H9 (cell line): ENCODE results near the gene DYNC1H1. TPM values are rescaled to one million over a fixed set of nuclear protein-coding genes. Genes with fewer than 3 reads are reported as not detected.
"Not testable (repeated sequence)": the region's sequence is repeated elsewhere in the genome, so short reads cannot be mapped to it uniquely, and the experiment has no call there.

Experiments used
- DNase-seq: peaks from one replicate; pipeline ENCODE4 v3.0.0-alpha.2; 2017
- H2AFZ ChIP-seq: one replicate; pipeline ENCODE4 v1.6.1; 2013; ENCODE audit warnings: mild to moderate bottlenecking, low read length, control low read depth, moderate library complexity
- H2AK5ac ChIP-seq: 2 replicates; pipeline ENCODE4 v1.6.1; 2013; ENCODE audit warnings: low read length, control low read depth, mixed read lengths; ENCODE audit not compliant: insufficient read length
- H2BK120ac ChIP-seq: one replicate; pipeline ENCODE4 v1.6.1; 2013; ENCODE audit warnings: low read depth, mild to moderate bottlenecking, low read length, control low read depth, inconsistent platforms; ENCODE audit not compliant: poor library complexity, severe bottlenecking
- H2BK12ac ChIP-seq: 2 replicates; pipeline ENCODE4 v1.6.1; 2013; ENCODE audit warnings: low read length, control low read depth, mixed read lengths, low read depth; ENCODE audit not compliant: insufficient read length
- H2BK15ac ChIP-seq: 2 replicates; pipeline ENCODE4 v1.6.1; 2013; ENCODE audit warnings: low read depth, low read length, control low read depth
- H2BK20ac ChIP-seq: one replicate; pipeline ENCODE4 v1.6.1; 2013; ENCODE audit warnings: low read depth, mild to moderate bottlenecking, low read length, control low read depth, inconsistent platforms; ENCODE audit not compliant: poor library complexity, severe bottlenecking
- H2BK5ac ChIP-seq: 2 replicates; pipeline ENCODE4 v1.6.1; 2013; ENCODE audit warnings: low read length, control low read depth, mixed read lengths; ENCODE audit not compliant: insufficient read length
- H3K14ac ChIP-seq: 2 replicates; pipeline ENCODE4 v1.6.1; 2013; ENCODE audit warnings: low read length, control low read depth; ENCODE audit not compliant: insufficient read depth
- H3K18ac ChIP-seq: 2 replicates; pipeline ENCODE4 v1.6.1; 2013; ENCODE audit warnings: low read depth, mild to moderate bottlenecking, mixed read lengths, low read length, control low read depth; ENCODE audit not compliant: insufficient read length
- H3K23ac ChIP-seq: 2 replicates; pipeline ENCODE4 v1.6.1; 2013; ENCODE audit warnings: low read length, control low read depth, mixed read lengths, low read depth; ENCODE audit not compliant: insufficient read length
- H3K23me2 ChIP-seq: 2 replicates; pipeline ENCODE4 v1.6.1; 2013; ENCODE audit warnings: low read depth, mild to moderate bottlenecking, mixed read lengths, low read length, control low read depth; ENCODE audit not compliant: insufficient read length, poor library complexity, severe bottlenecking
- H3K27ac ChIP-seq: 2 replicates; pipeline ENCODE4 v1.5.1; 2013; ENCODE audit warnings: low read length, control low read depth, mixed read lengths, low read depth; ENCODE audit not compliant: insufficient read length
- H3K27me3 ChIP-seq: 2 replicates; pipeline ENCODE4 v1.6.1; 2013; ENCODE audit warnings: low read length, control low read depth, inconsistent platforms; ENCODE audit not compliant: insufficient read depth
- H3K4ac ChIP-seq: 2 replicates; pipeline ENCODE4 v1.6.1; 2013; ENCODE audit warnings: low read depth, mild to moderate bottlenecking, control low read depth, inconsistent platforms, low read length, moderate library complexity
- H3K4me1 ChIP-seq: 2 replicates; pipeline ENCODE4 v1.6.1; 2013; ENCODE audit warnings: low read length, control low read depth, inconsistent platforms; ENCODE audit not compliant: insufficient read depth
- H3K4me2 ChIP-seq: 2 replicates; pipeline ENCODE4 v1.6.1; 2013; ENCODE audit warnings: low read length, control low read depth, mixed read lengths; ENCODE audit not compliant: insufficient read length, insufficient read depth
- H3K56ac ChIP-seq: 2 replicates; pipeline ENCODE4 v1.6.1; 2013; ENCODE audit warnings: low read depth, mild to moderate bottlenecking, mixed read lengths, low read length, control low read depth; ENCODE audit not compliant: insufficient read length
- H3K79me1 ChIP-seq: 2 replicates; pipeline ENCODE4 v1.6.1; 2013; ENCODE audit warnings: low read depth, mild to moderate bottlenecking, moderate library complexity, low read length, control low read depth, inconsistent platforms; ENCODE audit not compliant: insufficient read depth, poor library complexity, severe bottlenecking
- H3K79me2 ChIP-seq: 2 replicates; pipeline ENCODE4 v1.6.1; 2013; ENCODE audit warnings: low read length, control low read depth, inconsistent platforms; ENCODE audit not compliant: insufficient read depth
- H3K9ac ChIP-seq: 2 replicates; pipeline ENCODE4 v1.6.1; 2013; ENCODE audit warnings: low read length, control low read depth, mixed read lengths; ENCODE audit not compliant: insufficient read length; ENCODE audit errors: extremely low read depth
- H3K9me3 ChIP-seq: one replicate; pipeline ENCODE4 v1.6.1; 2013; ENCODE audit warnings: low read depth, low read length, inconsistent platforms; ENCODE audit not compliant: control insufficient read depth
- H3T11ph ChIP-seq: one replicate; pipeline ENCODE4 v1.6.1; 2013; ENCODE audit warnings: mild to moderate bottlenecking, low read length, control low read depth, inconsistent platforms
- H4K20me1 ChIP-seq: one replicate; pipeline ENCODE4 v1.6.1; 2013; ENCODE audit not compliant: control insufficient read depth, insufficient read length, insufficient read depth
- H4K5ac ChIP-seq: 2 replicates; pipeline ENCODE4 v1.6.1; 2013; ENCODE audit warnings: low read depth, mild to moderate bottlenecking, mixed read lengths, low read length, control low read depth; ENCODE audit not compliant: insufficient read length
- H4K8ac ChIP-seq: replicated peaks from 2 replicates; pipeline ENCODE4 v1.6.1; 2013; ENCODE audit warnings: low read length, control low read depth, mixed read lengths, low read depth; ENCODE audit not compliant: insufficient read length
- H4K91ac ChIP-seq: 2 replicates; pipeline ENCODE4 v1.6.1; 2013; ENCODE audit warnings: low read depth, mild to moderate bottlenecking, moderate library complexity, mixed read lengths, low read length, control low read depth; ENCODE audit not compliant: insufficient read length
- H3K27ac Mint-ChIP-seq, 3 experiments: 2 replicates in 2 of 3; 3 replicates in 1 of 3; pipeline ENCODE4 v1.8.0; 2020 to 2021; ENCODE audit warnings: mixed read lengths in 3 of 3, mild to moderate bottlenecking in 1 of 3, moderate library complexity in 1 of 3
- H3K27me3 Mint-ChIP-seq: 2 replicates; pipeline ENCODE4 v1.8.0; 2021; ENCODE audit warnings: low read depth, mild to moderate bottlenecking, moderate library complexity, mixed read lengths
- H3K36me3 Mint-ChIP-seq, 3 experiments: 2 replicates in 2 of 3; 3 replicates in 1 of 3; pipeline ENCODE4 v1.8.0; 2020 to 2021; ENCODE audit warnings: low read depth in 3 of 3, mixed read lengths in 3 of 3; ENCODE audit not compliant: insufficient read depth in 1 of 3
- H3K4me1 Mint-ChIP-seq, 2 experiments: 2 replicates each; pipeline ENCODE4 v1.8.0; 2020; ENCODE audit warnings: mixed read lengths in 2 of 2
- H3K4me3 Mint-ChIP-seq, 2 experiments: 2 replicates in 1 of 2; 3 replicates in 1 of 2; pipeline ENCODE4 v1.8.0; 2020 to 2021; ENCODE audit warnings: mild to moderate bottlenecking in 2 of 2, mixed read lengths in 2 of 2, moderate library complexity in 1 of 2
- H3K9me3 Mint-ChIP-seq, 2 experiments: 2 replicates in 1 of 2; 3 replicates in 1 of 2; pipeline ENCODE4 v1.8.0; 2020; ENCODE audit warnings: mild to moderate bottlenecking in 2 of 2, mixed read lengths in 2 of 2, moderate library complexity in 1 of 2
- WGBS: extraction: QIAGEN DNeasy Blood & Tissue Kit; methylation state at CpG from one replicate; pipeline ENCODE4 v1.1.7; 2013; ENCODE audit warnings: missing lambda C conversion rate, low lambda C conversion rate, mixed read lengths; ENCODE audit not compliant: insufficient read length; ENCODE audit errors: extremely low coverage; 5-methylcytosine and 5-hydroxymethylcytosine counted together
- total RNA-seq: library from RNA; stranded (reverse); gene quantifications from 2 replicates; pipeline ENCODE4 v1.2.1, GENCODE V29; 2021
- TF ChIP-seq, protein P1 (sequence below): fragments of 200-600 bp; sonication (generic); conservative IDR thresholded peaks from 3 replicates; pipeline ENCODE4 v1.8.0; 2021; ENCODE audit warnings: antibody characterized with exemption, mild to moderate bottlenecking

The DYNC1H1 gene
- total RNA-seq, 1 experiment from 2014 or later = 359 TPM

- no peak overlapping the region for H3K56ac ChIP-seq
- H2BK120ac ChIP-seq = no peak overlapping the region
- no peak overlapping the region for H3K23ac ChIP-seq
- H4K8ac ChIP-seq = no peak overlapping the region
- no peaks in the 10 kb centered on the region for H3K27me3 Mint-ChIP-seq
- H3K23me2 ChIP-seq = no peaks in the 10 kb centered on the region
- H3K4me1 ChIP-seq = no peaks in the 10 kb centered on the region
- no peak overlapping the region for H3K14ac ChIP-seq
- no peak overlapping the region for H2BK5ac ChIP-seq
- H3K4ac ChIP-seq = no peak overlapping the region
- WGBS = no CpG with 5 or more reads among the region's 6 CpGs
- TF ChIP-seq, protein P1, sequence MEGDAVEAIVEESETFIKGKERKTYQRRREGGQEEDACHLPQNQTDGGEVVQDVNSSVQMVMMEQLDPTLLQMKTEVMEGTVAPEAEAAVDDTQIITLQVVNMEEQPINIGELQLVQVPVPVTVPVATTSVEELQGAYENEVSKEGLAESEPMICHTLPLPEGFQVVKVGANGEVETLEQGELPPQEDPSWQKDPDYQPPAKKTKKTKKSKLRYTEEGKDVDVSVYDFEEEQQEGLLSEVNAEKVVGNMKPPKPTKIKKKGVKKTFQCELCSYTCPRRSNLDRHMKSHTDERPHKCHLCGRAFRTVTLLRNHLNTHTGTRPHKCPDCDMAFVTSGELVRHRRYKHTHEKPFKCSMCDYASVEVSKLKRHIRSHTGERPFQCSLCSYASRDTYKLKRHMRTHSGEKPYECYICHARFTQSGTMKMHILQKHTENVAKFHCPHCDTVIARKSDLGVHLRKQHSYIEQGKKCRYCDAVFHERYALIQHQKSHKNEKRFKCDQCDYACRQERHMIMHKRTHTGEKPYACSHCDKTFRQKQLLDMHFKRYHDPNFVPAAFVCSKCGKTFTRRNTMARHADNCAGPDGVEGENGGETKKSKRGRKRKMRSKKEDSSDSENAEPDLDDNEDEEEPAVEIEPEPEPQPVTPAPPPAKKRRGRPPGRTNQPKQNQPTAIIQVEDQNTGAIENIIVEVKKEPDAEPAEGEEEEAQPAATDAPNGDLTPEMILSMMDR = no peak
- H3K4me3 Mint-ChIP-seq = no peak overlapping the region
- H3K79me2 ChIP-seq = no peaks in the 10 kb centered on the region; the same call in 1 of the 2 replicates
- H3K27me3 ChIP-seq = no peaks in the 10 kb centered on the region
- H2BK20ac ChIP-seq = no peak overlapping the region
- no peak overlapping the region for H2BK15ac ChIP-seq
- H3K27ac ChIP-seq = no peak overlapping the region
- H4K20me1 ChIP-seq = no peaks in the 10 kb centered on the region
- no peak overlapping the region for H3T11ph ChIP-seq
- H4K5ac ChIP-seq = no peak overlapping the region
- DNase-seq = no peak
- H3K9ac ChIP-seq = no peak overlapping the region
- no peaks in the 10 kb centered on the region for H3K4me1 Mint-ChIP-seq
- H3K9me3 ChIP-seq = no peaks in the 10 kb centered on the region
- no peaks in the 10 kb centered on the region for H3K79me1 ChIP-seq
- H3K4me2 ChIP-seq = no peak overlapping the region
- H4K91ac ChIP-seq = no peak overlapping the region
- H2AK5ac ChIP-seq = no peak overlapping the region
- H2AFZ ChIP-seq = no peak overlapping the region
- no peak overlapping the region for H3K18ac ChIP-seq
- no peaks in the 10 kb centered on the region for H3K9me3 Mint-ChIP-seq
- H3K27ac Mint-ChIP-seq = no peak overlapping the region
- H3K36me3 Mint-ChIP-seq = peaks cover 53 to 90% (median 86%) of the 10 kb centered on the region in 3 experiments; a peak in 6 of 7 replicates
- H2BK12ac ChIP-seq = no peak overlapping the region
Observed at GRCh38 chr14:101982621-101983020, 18.2 kb downstream of the DYNC1H1 start.

GRCh38 chr14:101984831-101985230 lies 20.5 kb downstream of the DYNC1H1 start:
- not testable (repeated sequence) for H3K9ac ChIP-seq, H3K23ac ChIP-seq, H3K4me1 Mint-ChIP-seq, H3K56ac ChIP-seq, H3K27ac Mint-ChIP-seq, H2BK5ac ChIP-seq, H2BK20ac ChIP-seq, H3K14ac ChIP-seq, H2AFZ ChIP-seq, H3K9me3 ChIP-seq, H2BK120ac ChIP-seq, H3K9me3 Mint-ChIP-seq, H2BK15ac ChIP-seq, H3K18ac ChIP-seq, DNase-seq, H3K79me2 ChIP-seq, H3T11ph ChIP-seq, H4K8ac ChIP-seq, H3K79me1 ChIP-seq, H3K27me3 ChIP-seq, H3K23me2 ChIP-seq, H3K4me2 ChIP-seq, H3K4me3 Mint-ChIP-seq, H2BK12ac ChIP-seq, H3K27me3 Mint-ChIP-seq, H3K4ac ChIP-seq, H2AK5ac ChIP-seq, H3K4me1 ChIP-seq, H3K27ac ChIP-seq, H4K91ac ChIP-seq, H4K5ac ChIP-seq, H4K20me1 ChIP-seq
- no CpG with 5 or more reads among the region's 12 CpGs for WGBS
- H3K36me3 Mint-ChIP-seq = peaks cover 61 to 93% (median 89%) of the 10 kb centered on the region in 3 experiments; a peak in 6 of 7 replicates
